IPS-18a (cell line): Measurements from ENCODE around the gene COL5A1.

ENCODE experiments used
- H3K27ac ChIP-seq: one replicate; pipeline ENCODE4 v1.5.1; 2013; ENCODE audit warnings: low read length
- H3K27me3 ChIP-seq: one replicate; pipeline ENCODE4 v1.6.1; 2013; ENCODE audit warnings: mild to moderate bottlenecking, low read length; ENCODE audit not compliant: control insufficient read depth, insufficient read depth
- H3K36me3 ChIP-seq: one replicate; pipeline ENCODE4 v1.6.1; 2013; ENCODE audit warnings: low read depth, low read length; ENCODE audit not compliant: control insufficient read depth
- H3K4me1 ChIP-seq: one replicate; pipeline ENCODE4 v1.6.1; 2013; ENCODE audit warnings: low read depth, low read length; ENCODE audit not compliant: control insufficient read depth
- H3K4me3 ChIP-seq: one replicate; pipeline ENCODE4 v1.5.1; 2013; ENCODE audit warnings: low read length
- H3K9ac ChIP-seq: one replicate; pipeline ENCODE4 v1.6.1; 2013; ENCODE audit warnings: mild to moderate bottlenecking, low read length, moderate library complexity
- H3K9me3 ChIP-seq: one replicate; pipeline ENCODE4 v1.6.1; 2013; ENCODE audit warnings: low read depth, low read length; ENCODE audit not compliant: control insufficient read depth

The COL5A1 gene

DNA sequence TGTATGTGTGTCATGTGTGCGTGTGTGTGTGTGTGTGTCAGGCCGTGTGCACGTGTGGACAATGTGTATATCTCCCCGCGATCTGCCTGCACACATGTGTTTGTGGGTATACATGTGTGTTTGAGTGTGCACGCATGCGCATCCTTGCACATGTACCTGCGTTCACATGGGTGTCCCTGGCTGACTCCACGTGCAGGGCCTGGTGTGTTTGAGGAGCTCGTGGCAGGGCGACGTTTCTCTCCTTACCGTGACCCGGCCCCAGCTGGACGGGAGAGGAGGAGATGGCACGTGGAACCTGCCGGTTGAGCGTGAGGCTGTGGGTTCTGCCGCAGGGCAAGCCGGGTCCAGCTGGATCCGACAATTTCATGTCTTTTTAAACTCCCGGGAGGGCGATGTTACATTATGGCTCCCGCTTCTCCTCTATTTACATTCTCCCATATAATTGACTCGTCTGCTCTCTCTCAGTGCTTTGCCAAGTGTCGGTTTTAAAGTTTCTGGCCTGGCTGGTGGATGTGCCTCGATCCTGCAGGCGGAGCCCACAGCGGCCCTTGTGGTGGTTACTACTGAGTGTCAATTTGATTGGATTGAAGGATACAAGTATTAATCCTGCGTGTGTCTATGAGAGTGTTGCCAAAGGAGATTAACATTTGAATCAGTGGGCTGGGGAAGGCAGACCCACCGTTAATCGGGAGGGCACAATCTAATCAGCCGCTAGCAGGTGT lies 5.9 kb downstream of the COL5A1 start:
- Histone ChIP-seq H3K27me3 (peaks cover 14% of the 10 kb centered on the region), H3K9ac (no peak overlapping the region), H3K4me1 (peaks cover 23% of the 10 kb centered on the region), H3K27ac (no peak overlapping the region), H3K36me3 (no peaks in the 10 kb centered on the region), H3K4me3 (no peak overlapping the region), H3K9me3 (no peaks in the 10 kb centered on the region)

DNA sequence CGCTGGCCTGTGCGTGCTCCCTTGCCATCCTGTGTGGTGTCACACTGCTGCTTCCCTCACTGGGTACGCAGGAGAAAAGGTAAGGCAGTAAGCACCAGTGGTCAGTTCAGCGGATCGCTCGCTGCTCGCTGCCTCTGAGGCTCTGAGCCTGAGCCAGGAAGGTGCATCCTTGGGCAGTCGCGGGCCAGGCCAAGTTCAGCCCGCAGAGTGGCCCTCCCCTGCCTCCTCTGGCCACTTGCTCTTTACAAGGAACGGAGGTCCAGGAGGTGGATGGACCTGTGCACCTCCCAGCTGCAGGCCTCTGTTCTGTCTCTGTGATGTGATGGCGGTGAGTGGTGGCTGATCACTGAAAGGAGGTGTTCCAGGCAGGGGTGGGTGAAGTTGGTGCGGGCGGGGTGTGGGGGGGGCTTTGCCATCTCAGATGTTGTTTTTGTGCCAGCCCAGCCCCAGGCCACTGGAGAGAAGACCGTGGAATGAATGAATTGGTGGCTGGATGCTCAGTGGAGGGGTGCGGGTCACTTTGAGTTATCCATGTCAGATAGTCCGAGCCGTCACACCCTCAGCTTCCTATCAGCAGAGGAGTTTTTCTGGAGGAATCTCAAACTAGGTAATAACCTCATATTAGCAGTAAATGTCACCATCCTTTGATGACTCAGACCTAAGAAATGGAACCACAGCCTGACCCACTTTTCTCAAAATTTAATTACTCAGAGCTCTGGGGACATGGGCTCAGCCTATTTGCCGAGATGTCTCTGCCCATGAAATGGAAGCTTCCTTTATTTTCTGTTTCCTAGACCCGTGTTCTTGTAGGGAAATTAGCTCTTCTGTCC lies 7.3 kb downstream of the COL5A1 start:
- H3K9me3 ChIP-seq, result no peaks in the 10 kb centered on the region

DNA sequence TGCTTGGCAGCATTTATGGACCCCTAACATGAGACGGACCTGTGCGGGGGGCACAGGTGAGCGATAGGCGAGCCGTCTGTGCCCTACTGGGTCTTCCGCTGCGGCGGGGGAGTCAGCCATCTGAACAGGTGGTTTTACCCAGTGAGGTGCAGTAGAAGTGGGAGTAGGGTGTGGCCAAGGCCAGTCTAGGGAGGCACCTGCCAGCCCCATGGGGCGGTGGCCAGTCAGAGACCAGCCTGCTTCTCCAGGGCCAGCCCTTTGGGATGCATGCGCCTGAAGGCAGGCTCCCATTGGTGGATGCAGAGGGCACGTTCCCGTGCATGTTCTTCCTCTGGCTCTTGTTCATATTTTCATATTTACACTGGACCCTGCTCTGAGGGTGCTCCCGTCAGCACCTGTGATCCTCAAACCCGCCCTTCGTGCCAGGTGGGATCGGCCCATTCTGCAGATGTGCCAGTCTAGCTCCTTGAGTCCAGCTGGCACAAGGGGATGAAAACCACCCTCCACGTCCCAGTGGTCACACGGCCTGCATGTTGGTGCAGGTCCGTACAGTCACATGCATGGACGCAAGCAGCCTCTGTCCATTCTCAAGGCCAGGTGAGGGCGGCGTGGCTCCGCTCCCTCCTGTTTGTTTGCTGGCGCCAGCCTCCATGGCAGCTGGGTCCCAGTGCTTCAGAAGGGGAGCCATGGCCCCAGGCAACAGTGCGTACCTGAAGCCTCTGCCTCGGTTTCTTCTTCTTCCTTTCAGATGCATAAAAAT lies 9.0 kb downstream of the COL5A1 start:
- Histone ChIP-seq H3K27me3 (no peaks in the 10 kb centered on the region), H3K27ac (no peak overlapping the region), H3K9ac (no peak overlapping the region), H3K4me3 (no peak overlapping the region), H3K4me1 (peaks cover 5% of the 10 kb centered on the region), H3K36me3 (no peaks in the 10 kb centered on the region), H3K9me3 (no peaks in the 10 kb centered on the region)

More for the DNA sequence above, 7.3 kb downstream of the COL5A1 start:
- Histone ChIP-seq H3K4me3 (no peak overlapping the region), H3K9ac (no peak overlapping the region), H3K36me3 (no peaks in the 10 kb centered on the region), H3K27ac (no peak overlapping the region), H3K4me1 (peaks cover 12% of the 10 kb centered on the region), H3K27me3 (no peaks in the 10 kb centered on the region)

DNA sequence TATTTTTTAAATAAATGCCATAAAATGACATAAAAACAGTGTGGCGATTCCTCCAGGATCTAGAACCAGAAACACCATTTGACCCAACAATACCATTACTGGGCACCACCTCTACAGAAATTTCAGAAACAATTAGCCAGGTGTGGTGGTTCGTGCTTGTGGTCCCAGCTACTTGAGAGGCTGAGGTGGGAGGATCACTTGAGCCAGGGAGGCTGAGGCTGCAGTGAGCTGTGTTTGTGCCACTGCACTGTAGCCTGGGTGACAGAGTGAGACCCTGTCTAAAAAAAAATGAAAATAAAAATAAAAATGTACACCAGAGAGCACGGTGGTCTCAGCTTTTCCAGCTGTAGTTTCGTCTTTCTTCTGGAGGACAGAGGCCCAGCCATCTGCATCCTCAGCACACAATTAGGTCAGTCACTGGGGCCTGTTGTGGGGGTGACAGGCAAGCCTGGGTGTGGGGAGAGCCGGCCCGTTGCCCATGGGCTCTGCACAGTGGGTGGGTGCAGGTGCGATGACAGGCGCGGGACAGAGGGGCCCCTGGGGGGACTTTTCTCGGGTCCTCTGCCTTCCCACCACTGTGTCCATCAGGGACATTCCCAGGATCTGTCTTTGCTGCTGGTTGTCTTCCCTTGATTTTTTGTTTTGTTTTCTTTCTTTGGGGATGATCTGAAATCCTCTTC lies 9.8 kb downstream of the COL5A1 start:
- Histone ChIP-seq H3K9ac (no peak overlapping the region), H3K9me3 (no peaks in the 10 kb centered on the region), H3K4me3 (no peak overlapping the region), H3K27me3 (no peaks in the 10 kb centered on the region), H3K36me3 (no peaks in the 10 kb centered on the region), H3K4me1 (no peaks in the 10 kb centered on the region), H3K27ac (no peak overlapping the region)

DNA sequence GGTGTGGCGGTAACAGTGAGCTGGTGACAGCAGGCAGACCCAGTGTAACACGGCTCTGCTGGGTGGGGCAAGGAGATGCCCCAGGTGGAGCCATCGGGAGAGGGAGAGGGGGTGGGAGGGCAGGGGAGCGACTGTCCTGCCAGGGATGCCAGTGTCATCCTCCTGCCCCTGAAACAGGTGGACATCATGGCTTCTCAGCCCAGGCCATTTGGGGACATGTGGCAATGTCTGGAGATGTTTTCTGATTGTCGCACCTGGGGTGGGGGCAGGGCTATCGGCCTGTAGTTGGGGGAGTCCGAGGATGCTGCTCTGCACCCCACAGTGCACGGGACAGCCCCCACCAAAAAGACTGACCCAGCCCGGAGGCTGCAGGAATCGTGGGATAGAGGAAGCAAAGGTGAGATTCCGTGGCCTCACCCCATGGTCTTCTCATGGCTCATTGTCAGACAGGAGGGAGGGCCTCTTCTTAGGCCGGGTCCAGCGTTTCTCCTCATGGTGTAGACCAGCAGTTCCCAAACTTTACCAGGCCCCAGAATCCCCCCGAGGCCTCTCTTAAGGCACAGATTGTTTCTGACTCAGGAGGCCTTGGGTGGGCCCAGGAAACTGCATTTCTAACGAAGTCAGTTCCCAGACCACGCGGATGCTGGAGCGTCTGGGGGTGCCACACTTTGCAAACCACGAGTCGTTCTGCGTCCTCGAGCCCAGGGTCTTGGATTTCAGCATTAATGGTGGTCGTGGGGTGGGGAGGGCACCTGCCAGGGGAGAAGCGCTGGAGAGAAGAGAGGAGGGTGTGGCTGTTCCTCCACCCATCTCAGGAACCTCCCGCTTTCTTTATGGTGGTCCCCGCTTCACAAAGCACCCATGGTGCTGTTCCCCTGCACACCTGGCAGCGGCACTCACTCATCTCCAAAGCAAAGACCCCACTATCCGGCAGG lies 11.0 kb downstream of the COL5A1 start:
- no peaks in the 10 kb centered on the region for H3K36me3 ChIP-seq
- no peak overlapping the region for H3K4me3 ChIP-seq
- H3K4me1 ChIP-seq, result no peaks in the 10 kb centered on the region
- H3K27me3 ChIP-seq, result no peaks in the 10 kb centered on the region
- H3K9ac ChIP-seq, result no peak overlapping the region
- H3K27ac ChIP-seq, result no peak overlapping the region
- H3K9me3 ChIP-seq, result no peaks in the 10 kb centered on the region

DNA sequence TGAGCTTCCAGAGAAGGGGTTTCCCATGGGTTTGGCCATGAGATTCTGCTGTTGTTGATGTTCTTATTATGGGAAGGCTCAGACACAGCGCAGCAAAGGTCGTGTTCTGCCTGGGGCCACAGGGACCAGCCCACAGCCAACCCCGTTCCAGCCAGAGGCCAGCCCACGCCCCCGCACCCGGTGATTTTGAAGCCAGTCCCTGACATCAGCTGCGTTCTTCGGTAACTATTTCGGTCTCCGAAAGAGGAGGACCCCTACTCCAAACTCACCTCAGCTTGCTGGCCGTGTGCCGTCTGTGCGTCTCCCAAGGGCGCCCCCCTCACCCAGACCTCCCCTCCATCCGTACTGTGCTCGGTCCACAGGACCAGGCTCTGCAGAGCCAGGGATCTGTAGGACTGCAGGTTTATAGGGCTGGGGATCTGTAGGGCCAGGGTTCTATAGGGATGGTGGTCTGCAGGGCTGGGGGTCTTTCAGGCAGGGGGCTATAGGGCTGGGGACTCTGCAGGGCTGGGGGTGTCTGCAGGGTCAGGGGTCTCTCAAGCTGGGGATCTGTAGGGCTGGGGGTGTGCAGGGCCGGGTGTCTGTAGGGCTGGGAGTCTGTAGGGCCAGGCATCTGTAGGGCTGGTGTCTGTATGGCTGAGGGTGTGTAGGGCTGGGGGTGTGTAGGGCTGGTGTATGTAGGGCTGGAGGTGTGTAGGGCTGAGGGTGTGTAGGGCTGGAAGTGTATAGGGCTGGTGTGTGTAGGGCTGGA lies 11.8 kb downstream of the COL5A1 start:
- Histone ChIP-seq H3K9ac (no peak overlapping the region), H3K9me3 (no peaks in the 10 kb centered on the region), H3K4me1 (peaks cover 5% of the 10 kb centered on the region), H3K36me3 (no peaks in the 10 kb centered on the region), H3K27me3 (no peaks in the 10 kb centered on the region), H3K4me3 (no peak overlapping the region), H3K27ac (no peak overlapping the region)

DNA sequence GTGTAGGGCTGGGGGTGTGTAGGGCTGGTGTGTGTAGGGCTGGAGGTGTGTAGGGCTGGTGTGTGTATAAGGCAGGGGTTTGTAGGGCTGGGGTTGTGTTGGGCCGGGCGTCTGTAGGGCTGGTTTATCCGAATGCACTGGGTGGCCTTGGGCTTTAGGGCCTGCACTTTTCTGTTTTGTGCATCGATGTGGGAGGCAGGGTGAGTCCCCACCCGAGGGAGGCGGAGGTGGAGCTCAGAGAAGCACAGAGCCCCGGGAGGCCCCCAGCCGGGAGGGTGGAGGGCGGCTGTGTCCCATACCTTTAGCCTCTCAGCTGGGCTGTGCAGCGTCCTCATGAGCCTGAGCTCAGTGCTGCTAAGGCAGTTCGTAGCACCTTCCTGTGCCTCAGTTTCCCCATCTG lies 13.5 kb downstream of the COL5A1 start:
- H3K27me3 ChIP-seq, result no peaks in the 10 kb centered on the region
- peaks cover 5% of the 10 kb centered on the region for H3K4me1 ChIP-seq
- H3K9ac ChIP-seq, result no peak overlapping the region
- H3K9me3 ChIP-seq, result no peaks in the 10 kb centered on the region
- no peaks in the 10 kb centered on the region for H3K36me3 ChIP-seq
- no peak overlapping the region for H3K27ac ChIP-seq
- no peak overlapping the region for H3K4me3 ChIP-seq

DNA sequence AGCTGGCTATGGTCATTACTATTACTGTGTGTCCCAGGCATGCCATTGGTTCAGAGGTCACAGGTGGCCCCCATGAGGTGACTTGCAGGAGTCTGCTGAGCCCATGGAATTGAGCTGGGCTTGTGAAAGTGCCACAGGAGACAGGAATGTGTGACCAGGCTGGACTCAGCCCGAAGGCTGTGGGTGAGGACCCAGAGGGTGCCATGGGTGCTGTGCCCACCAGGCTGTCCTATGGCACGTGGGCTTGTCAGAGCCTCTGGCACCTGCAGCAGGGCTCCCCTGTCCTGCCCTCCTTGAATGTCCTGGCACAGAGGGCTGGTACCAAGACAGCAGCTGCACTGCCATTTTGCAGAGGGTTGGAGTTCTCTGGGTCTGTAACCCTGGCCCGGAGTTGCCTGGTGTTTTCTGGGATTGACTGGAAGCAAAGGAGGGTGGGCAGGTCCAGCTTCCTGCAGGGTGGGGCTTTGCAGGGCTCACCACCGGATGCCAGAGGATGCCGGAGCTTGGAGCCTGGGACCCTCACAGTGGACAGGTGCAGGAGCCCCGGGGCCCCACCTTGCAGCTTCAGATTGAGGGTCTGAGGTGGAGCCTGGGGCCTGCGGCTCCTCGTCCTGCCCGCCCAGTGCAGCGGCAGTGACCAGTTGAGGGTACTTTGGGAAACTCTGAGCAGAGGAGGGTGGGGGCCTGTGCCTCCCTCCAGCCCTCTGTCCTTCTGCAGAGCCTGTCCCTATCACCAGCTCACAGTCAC lies 14.2 kb downstream of the COL5A1 start:
- Histone ChIP-seq H3K9me3 (peaks cover 5% of the 10 kb centered on the region), H3K4me1 (peaks cover 5% of the 10 kb centered on the region), H3K4me3 (no peak overlapping the region), H3K36me3 (no peaks in the 10 kb centered on the region), H3K27me3 (no peaks in the 10 kb centered on the region), H3K9ac (no peak overlapping the region), H3K27ac (no peak overlapping the region)

DNA sequence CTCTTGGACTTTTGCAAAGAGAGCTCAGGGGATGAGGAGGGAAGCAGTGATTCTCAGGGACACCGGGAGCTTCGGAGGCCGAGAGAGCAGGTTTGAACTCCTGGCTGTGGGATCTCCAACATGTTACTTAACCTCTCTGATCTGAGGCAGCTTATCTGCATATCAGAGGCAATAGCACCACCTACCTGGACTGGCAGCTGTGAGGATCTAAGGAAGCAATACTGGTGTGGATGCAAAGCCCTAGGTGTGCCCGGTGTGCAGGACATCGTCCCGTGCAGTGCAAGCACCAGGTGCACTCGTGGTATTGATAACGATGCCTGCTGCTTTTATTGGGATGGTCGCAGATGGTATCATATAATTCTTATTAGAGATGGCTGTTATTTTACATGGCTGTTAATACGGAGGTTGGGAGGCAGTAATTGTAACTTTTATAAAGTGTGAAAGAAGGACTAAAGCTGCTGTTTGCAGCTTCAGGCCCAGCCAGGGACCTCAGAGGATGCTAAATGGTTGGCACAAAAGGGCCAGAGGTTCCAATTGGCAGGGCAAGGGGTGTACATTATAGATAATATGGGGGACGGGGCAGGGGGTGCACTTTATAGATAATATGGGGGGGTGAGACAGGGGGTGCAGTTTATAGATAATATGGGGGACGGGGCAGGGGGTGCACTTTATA lies 14.9 kb downstream of the COL5A1 start:
- peaks cover 6% of the 10 kb centered on the region for H3K9me3 ChIP-seq
- no peaks in the 10 kb centered on the region for H3K36me3 ChIP-seq
- peaks cover 5% of the 10 kb centered on the region for H3K4me1 ChIP-seq
- H3K27ac ChIP-seq, result no peak overlapping the region
- no peak overlapping the region for H3K4me3 ChIP-seq
- H3K9ac ChIP-seq, result no peak overlapping the region
- no peaks in the 10 kb centered on the region for H3K27me3 ChIP-seq
